ENCODE results near the gene APC2.

Gene APC2

DNA sequence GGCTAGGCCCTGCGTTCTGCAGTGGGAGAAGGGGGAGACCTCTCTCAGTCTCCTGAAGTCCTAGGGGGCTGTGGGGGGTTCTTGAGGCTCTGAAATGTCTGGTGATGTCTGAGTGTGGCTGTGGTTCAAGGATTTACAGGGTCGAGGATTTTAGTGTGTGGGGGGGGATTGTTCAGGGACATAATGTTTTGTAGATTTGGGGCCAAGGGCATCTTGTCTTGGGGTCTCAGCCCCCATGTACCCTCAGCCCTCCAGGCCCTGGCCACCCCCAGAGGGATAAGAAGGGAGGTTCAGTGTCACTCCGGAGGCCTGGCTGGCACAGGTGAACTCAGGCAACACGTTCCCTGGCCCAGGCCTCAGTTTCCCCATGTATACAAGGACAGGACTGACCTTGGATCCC is 2.4 kb upstream of the APC2 start:
- no peak for DNase-seq

DNA sequence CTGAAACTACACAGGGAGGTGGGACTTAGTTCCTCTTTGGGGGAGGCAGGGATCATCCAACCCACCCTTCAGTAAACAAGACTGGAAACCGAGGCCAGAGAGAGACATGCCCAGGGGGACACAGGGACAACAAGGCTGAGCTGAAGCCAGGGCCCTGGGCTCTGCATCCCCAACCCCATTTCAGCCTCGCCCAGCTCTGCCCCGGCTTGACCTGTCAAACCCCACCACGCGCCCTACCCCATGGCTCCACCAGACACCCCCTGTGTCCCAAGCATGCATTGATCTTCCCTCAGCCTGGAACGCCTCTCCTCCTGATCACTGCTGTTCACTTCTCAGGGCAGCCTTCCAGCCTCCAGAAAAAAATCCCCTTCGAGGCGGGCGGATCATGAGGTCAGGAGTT is 2.0 kb upstream of the APC2 start:
- DNase-seq = no peak

DNA sequence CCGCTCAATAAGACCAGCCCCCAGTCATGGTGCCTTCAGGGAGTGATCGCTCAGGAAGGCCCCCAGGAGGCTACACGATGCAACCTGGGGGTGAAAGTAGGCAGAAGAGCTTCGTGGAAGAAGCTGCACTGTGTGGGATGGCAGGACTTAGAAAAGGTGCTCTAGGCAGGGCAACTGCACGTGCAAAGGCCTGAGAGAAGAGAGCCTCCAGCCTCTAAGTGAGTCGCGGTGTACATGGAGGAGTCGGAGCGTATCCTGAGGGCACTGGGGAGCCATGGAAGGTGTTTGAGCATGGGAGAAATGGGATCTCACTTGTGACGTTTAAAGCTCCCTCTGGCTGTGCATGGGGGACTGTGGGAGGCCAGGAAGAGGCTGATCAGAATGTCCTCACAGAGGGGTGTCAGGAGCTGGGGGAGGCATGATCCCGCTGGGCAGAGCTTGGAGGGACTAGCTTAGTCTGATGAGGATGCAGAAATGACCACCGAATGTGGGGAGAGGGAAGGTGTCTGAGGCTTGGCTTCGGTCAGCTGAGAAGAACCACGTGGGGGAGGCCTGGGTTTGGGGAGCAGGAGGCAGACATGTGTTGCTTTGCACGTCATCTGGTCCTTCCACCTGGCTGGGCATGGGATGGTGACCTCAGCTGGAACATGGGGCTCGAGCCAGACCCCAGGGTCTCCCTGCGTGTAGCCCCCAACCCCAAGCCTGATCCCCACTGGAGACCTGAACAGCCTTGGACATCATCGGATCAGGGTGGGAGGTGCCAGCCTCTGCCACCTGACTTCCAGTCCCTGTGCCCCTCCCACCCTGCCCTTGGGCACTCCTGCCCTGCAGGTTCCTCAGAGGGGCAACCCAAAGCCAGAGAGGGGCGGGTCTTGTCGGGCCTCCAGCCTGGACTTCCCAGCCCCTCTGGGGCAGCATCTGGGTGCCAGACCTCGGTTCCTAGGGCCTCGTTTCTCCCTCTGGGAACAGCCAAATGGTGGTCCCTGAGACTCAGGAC is 1.1 kb downstream of the APC2 start:
- DNase-seq = no peak

DNA sequence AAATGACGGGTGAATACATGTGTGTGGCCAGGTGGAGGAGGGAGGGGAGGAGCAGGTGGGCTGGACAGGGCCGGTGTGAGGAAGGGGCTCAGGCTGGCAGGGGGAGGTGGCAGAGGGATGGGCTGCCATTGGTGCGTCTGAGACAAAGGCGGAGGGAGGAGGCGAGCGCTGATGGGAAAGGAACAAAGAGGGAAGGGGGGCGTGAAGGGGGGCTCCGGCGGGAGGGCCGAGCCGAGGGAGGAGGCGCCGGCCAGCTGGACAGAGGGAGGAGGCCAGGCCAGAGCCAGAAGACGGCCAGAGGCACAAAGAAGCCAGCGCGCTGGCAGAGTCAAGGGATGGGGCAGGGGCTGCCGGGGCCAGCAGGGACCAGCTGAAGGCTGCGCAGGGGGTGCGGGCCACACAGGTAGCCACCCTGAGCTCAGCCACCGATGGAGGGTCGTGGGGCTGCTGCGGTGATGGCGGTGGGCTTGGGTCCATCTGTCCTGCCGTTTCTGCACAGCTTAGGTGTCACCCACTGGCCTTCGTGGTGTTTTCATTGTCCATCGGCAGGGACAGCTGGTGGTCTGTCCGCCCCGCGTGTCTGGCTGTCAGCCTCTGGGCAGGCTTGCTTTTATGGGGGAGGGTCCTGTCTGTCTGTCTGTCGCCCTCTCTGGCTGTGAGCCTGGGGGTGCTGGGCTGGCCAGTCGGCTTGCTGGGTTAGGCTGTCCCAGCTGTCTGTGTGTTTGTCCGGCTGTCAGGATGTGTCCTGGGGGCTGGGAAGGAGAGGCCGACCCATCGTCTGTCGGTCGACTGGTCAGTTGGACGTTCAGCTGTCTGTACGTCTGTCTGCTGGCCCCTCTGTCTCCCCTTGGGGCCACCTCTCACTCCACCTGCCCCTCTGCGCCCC is 2.2 kb downstream of the APC2 start:
- DNase-seq = no peak

DNA sequence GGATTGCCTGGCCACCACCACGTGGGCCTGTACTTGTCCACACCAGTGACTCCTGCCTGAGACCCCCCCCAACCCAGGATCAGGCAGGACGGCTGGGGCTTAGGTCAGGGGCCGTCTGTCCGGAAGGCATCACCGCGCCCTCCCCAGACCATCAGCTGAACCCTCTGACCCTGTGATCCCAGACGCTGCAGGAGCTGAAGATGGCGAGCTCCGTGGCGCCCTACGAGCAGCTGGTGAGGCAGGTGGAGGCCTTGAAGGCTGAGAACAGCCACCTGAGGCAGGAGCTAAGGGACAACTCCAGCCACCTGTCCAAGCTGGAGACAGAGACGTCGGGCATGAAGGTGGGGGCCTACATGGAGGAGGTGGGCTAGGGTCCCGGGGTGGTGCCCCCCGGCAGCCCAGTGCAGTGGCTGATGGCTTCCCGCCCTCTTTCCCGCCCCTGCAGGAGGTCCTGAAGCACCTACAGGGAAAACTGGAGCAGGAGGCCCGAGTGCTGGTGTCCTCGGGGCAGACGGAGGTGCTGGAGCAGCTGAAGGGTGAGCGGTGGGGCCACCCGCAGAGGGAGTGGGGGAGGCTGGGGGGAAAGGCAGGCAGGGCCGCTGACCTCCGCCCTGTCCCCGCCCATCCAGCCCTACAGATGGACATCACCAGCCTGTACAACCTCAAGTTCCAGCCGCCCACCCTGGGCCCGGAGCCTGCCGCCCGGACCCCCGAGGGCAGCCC is 3.0 kb downstream of the APC2 start:
- no peak for DNase-seq

DNA sequence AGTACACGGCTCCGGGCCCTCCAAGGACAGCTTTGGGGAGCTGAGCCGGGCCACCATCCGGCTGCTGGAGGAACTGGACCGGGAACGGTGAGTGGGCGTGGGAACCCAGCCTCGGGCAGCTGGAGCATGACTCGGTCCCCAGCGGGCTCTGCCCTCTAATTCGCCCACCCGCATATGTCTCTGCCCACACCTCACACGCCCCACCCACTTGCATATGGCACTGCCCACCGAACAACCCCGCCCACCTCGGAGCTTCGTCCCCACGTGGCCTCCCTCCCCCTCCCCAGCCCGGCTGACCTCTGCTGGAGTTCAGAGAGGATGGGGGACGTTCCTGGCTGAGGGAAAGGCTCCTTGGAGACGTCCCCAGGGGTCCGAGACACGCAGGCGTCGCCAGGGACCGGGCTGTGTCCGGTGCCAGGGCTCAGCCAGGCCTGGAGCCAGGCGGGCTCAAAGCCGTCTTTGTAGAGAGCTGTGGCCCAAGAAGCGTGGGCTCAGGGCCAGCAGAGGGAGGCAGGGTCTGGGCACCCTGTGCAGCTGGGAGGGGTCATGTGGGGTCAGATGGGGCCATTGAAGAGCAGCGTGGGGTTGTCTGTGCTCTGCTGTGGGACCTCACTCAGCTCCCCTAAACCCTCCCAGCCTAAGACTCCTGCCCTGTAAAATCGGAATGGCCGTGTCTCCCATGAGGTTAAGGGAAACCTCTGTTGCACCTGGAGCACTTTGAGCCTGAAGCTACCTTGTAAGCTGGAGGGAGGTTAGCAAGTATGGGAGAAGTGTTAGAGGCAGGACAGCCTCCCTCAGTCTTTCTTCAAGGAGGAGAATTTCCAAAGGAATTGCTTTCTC is 3.8 kb downstream of the APC2 start:
- no peak for DNase-seq

DNA sequence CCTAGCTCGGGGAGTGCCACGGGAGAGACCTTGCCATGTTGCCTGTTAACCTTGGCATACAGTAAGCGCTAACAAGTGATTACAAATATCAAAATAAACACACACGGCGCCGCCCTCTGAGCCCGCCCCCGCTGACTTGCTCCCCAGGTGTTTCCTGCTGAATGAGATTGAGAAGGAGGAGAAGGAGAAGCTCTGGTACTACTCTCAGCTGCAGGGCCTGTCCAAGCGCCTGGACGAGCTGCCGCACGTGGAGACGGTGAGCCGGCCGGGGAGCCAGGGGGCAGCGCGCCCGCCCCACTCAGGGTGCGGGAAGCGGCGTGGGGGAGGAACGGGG is 5.0 kb downstream of the APC2 start:
- no peak for DNase-seq

DNA sequence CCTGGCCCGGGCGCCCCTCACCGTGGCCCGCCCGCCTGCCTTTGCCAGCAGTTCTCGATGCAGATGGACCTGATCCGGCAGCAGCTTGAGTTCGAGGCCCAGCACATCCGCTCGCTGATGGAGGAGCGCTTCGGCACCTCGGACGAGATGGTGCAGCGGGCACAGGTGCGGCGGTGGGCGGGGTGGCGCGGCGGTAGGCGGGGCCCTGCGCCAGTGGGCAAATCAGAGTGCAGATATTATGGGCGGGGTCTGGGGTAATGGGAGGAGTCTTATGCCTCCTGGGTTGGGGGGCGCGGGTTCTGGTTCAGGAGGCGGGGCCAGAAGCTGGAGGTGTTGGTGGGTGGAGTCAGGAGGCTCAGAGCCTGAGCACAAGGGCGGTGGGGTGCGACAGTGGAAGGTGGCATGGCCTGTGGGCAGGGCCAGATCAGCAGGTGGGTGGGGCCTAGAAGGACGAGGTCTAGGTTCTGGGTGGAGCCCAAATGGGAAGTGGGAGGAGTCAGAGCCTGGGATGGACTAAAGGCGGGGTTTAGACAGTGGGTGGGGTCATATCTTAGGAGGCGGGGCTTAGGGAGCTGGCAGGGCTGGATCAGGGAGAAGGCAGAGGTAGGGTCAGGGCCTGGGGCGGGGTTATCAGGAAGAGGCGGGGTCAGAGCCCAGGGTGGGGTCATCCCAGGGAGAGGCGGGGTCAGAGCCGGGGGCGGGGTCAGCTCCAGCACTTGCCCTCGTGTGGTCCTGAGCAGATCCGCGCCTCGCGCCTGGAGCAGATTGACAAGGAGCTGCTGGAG is 5.6 kb downstream of the APC2 start:
- peak in 1 of 4 experiments; percentile 39 for DNase-seq

DNA sequence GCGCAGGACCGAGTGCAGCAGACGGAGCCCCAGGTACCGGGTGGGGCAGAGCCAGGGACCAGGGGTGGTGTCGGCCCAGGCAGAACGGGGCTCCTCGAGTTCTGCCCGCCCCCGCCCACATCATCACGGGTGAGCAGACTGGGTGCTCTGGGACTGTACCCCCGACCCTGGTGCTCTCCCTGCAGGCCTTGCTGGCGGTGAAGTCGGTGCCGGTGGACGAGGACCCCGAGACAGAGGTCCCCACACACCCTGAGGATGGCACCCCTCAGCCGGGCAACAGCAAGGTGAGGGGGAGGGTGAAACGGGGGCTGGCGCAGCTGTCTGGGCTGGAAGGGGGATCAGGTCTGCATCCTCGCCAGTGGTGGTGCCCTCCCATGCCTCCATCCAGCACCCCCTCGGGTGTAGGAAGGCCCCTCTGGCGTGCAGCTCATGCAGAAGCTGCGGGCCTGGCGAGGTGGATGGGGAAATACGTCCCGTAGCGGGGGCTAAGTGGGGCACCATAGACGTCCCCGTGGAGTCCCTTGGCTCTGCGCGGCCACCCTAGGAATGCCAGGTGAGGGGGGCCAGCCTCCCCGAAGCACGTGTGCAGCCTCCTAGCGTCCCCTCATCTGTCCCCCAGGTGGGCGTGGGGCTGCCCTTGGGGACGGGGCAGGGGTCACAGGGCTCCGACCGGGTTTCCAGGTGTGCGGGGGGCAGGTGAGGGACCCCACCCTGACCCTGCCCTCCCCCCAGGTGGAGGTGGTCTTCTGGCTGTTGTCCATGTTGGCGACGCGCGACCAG is 6.4 kb downstream of the APC2 start:
- no peak for DNase-seq

DNA sequence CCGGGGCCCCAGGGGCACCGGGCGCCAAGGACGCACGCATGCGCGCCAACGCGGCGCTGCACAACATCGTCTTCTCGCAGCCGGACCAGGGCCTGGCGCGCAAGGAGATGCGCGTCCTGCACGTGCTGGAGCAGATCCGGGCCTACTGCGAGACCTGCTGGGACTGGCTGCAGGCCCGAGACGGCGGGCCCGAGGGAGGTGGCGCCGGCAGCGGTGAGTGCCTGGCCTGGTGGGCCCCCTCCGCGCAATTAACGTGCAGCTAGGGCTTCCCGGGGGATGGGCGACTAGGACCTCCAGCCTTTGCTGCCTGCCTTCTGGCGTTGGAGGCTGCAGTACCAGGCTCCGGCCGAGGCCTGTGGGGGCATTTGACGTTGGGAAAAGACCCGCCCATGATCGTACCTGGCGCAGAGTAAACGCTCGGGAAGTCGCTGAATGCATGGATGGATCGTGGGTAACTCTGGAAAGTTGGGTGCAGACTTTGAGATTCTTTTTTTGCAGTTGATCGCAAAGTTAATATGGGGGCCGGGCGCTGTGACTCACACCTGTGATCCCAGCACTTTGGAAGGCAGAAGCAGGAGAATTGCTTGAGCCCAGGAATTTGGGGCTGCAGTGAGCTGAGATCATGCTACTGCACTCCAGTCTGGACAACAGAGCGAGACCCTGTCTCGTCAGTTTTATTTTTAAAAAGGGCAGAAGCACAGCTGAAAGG is 7.3 kb downstream of the APC2 start:
- DNase-seq = no peak

DNA sequence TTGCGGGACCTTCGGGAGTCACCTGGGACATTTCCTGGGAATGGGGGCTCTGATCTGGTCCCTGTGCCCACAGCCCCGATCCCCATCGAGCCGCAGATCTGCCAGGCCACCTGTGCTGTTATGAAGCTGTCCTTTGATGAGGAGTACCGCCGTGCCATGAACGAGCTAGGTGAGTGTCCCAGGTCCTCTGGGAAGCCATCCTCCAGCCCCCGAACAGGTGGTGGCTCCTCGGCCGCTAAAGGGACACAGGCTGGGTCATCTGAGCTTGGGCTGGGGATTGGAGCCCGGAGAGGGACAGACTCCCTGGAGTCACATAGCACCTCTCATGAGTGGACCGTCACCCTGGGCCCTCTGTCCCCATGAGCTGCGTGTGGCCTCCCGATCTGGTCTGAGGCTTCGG is 8.0 kb downstream of the APC2 start:
- DNase-seq = no peak

DNA sequence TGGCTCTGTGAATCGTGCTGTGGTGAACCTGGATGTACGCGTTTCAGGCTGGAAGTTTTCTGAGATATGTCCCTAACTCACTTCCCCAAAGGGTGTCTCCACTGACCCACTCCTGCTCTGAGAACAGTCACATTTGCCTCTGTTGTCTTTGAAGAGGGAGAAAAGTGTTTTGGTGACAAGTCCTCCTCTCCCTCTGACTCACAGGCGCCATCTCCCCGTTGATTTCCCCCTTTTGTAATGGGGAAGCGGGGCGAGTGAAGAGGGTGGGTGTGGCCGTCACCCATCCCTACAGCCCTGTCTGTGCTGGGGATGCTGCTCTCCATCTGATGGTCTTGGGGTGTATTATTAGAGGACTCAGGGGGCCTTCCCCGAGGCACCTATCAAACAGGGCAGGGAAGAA is 9.6 kb downstream of the APC2 start:
- no peak for DNase-seq

DNA sequence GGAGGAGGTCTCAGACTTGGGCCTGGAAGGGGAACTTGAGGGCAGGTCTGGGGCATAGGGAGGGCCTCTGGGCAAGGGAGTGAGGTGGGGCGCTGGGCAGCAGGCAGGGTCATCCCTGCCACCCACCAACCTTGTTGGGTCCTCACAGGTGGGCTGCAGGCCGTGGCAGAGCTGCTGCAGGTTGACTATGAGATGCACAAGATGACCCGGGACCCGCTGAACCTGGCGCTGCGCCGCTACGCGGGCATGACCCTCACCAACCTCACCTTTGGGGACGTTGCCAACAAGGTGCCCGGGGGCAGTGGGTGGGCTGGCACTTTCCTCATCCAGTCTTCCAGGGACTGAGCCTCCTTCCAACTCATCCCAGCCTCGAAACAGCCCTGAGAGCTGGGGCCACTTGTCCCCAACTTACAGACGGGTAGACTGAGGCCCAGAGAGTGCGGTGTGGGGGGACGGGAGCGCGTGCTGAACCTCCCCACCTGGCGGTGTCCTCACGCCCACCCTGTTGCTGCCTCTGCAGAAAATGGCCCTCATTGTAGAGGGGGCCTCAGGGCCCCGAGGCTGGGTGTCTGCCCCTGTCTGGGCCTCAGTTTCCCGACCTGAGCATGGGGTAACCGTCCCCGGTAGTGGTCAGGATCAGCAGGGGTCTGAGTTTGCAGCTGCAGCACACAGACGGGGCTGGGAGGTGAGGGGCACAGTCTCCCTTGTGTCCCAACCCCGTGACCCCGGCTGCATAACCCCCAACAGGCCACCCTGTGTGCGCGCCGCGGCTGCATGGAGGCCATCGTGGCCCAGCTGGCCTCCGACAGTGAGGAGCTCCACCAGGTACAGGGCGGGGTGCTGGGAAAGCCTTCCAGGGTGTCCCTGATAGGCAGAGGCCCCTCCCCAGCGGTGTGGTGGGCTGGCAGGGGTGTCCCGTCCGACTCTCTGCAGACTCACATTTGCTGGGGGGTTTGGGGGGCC is 10.4 kb downstream of the APC2 start:
- DNase-seq = no peak

DNA sequence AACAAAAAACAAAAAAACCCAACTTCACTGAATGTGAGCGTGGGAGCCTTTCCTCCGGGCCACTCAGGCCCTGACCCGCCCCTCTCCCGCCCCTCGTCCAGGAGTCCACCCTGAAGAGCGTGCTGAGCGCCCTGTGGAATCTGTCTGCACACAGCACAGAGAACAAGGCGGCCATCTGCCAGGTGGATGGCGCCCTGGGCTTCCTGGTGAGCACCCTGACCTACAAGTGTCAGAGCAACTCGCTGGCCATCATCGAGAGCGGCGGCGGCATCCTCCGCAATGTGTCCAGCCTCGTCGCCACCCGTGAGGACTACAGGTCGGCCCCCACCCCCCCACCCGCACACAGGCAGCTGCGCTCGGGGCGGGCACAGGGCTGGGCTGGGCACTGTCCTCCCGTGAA is 11.9 kb downstream of the APC2 start:
- DNase-seq = no peak

DNA sequence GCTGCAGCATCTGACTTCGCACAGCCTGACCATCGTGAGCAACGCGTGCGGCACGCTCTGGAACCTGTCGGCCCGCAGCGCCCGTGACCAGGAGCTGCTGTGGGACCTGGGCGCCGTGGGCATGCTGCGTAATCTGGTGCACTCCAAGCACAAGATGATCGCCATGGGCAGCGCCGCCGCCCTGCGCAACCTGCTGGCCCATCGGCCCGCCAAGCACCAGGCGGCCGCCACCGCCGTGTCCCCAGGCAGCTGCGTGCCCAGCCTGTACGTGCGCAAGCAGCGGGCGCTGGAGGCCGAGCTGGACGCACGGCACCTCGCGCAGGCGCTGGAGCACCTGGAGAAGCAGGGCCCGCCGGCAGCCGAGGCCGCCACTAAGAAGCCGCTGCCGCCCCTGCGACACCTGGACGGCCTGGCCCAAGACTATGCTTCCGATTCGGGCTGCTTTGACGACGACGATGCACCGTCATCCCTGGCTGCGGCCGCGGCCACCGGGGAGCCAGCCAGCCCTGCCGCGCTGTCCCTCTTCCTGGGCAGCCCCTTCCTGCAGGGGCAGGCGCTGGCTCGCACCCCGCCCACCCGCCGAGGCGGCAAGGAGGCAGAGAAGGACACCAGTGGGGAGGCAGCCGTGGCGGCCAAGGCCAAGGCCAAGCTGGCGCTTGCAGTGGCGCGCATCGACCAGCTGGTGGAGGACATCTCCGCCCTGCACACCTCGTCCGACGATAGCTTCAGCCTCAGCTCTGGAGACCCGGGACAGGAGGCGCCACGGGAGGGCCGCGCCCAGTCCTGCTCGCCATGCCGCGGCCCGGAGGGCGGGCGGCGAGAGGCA is 15.5 kb downstream of the APC2 start:
- DNase-seq = peak in 1 of 4 experiments; percentile 19

DNA sequence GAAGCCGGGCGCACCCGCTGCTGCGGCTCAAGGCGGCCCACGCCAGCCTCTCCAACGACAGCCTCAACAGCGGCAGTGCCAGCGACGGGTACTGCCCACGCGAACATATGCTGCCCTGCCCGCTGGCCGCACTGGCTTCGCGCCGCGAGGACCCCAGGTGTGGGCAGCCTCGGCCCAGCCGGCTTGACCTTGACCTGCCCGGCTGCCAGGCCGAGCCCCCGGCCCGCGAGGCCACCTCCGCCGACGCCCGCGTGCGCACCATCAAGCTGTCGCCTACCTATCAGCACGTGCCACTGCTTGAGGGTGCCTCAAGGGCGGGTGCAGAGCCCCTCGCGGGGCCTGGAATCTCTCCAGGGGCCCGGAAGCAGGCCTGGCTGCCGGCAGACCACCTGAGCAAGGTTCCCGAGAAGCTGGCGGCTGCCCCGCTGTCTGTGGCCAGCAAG is 16.1 kb downstream of the APC2 start:
- DNase-seq = no peak

DNA sequence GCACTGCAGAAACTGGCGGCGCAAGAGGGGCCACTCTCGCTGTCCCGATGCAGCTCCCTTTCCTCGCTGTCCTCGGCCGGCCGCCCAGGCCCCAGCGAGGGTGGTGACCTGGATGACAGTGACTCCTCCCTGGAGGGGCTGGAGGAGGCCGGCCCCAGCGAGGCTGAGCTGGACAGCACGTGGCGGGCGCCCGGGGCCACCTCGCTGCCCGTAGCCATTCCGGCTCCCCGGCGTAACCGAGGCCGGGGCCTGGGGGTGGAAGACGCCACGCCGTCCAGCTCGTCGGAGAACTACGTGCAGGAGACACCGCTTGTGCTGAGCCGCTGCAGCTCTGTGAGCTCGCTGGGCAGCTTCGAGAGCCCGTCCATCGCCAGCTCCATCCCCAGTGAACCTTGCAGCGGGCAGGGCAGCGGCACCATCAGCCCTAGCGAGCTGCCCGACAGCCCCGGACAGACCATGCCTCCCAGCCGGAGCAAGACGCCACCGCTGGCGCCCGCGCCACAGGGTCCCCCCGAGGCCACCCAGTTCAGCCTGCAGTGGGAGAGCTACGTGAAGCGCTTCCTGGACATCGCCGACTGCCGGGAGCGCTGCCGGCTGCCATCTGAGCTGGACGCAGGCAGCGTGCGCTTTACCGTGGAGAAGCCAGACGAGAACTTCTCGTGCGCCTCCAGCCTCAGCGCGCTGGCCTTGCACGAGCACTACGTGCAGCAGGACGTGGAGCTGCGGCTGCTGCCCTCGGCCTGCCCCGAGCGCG is 16.7 kb downstream of the APC2 start:
- no peak for DNase-seq

Measured in activated naive CD4-positive, alpha-beta T cell (primary cell).